GM18519 (cell line): Measurements from ENCODE around the gene SMIM45.
"Not testable (repeated sequence)": the region's sequence is repeated elsewhere in the genome, so short reads cannot be mapped to it uniquely, and the experiment has no call there.

Experiments
- ATAC-seq: cut with Tn5 transposase; IDR thresholded peaks from one replicate; pipeline ENCODE4 v1.9.1; 2021; ENCODE audit warnings: mild to moderate bottlenecking, moderate library complexity; ENCODE audit not compliant: unreplicated experiment, low FRiP score

Gene SMIM45

DNA sequence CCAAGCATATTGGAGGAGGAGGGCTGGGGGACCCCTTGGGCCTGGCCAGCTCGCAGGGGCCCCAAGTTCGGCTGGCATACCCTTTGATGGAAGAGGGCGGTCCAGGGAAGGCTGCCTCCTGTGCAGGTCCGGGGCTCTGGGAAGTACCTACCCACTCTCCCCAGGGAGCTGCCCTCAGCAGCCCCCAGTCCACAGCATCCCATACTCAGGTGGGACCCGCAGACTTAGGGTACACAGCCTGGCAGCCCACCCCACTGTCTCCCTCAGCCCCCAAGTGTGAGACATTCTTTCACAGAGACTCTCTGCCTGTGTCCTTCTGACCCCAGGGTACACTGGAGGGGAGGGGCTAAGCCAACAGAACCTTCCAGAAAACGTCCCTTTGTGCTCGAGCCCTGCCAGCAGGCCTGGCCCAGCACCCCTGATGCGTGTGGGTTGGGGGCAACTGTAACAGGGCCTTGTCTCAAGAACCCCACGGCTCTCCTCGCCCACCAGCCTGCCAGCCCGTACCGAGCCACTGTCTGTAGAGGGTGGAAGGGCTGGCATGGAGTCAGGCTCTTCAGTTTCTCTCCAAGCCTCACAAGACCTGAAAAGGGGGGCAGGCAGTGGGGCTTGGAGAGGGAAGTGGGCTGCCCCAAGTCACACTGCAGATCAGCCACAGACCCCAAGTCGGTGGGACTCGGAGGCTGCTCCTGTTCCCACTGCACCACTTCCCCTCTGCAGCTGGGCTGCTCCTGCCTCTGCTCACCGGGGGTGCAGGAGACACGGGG is 18.4 kb upstream of the SMIM45 start:
- ATAC-seq, result no peak

DNA sequence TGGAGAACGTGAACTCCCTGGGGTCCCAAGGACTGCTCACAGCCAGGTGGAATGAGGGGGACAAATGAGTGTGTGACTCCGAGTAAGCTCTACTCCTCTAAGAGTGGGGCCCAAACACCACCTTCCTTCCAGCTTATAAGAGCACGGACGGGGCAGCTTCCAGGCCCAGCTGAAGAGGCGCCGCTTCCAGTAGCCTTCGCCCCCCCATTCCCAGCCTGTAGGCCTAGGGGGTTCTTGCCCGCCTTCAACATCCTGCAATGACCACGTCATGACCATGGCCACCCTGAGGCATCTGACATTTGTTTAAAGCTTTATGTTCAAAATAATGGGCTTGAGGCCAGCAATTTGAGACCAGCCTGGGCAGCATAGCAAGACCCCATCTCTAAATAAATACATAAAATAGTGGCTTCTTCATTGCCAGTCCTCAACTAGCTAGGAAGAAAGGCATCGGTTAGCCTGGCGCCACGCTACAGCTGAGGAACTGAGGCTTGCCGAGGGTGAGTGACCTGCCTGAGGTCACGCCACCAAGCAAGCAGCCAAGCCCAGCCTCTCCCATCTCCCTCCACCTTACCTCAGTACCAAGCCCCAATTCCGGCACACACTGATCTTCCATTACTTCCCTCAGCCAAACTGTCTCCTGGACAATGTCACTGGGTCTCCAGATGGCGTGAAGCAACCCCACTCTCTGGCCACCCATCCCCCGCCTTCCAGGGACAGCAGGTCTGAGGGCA is 17.5 kb upstream of the SMIM45 start:
- no peak for ATAC-seq

DNA sequence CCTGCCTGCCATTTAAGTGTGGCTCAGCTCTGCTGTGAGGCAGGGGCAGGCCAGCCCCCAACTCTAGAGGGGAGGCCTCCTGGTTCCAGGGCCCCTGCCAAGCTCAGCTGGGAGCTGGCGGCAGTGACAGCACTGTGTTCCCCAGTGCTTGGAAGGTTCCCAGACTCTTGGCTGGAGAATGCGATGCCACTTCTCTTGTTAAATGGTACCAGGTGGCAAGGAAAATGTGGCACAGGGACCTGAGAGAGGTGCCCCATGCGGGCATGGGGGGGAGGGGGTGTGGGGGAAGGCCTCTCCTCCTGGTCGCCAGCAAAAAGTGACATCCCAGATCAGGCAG is 17.0 kb upstream of the SMIM45 start:
- no peak for ATAC-seq

DNA sequence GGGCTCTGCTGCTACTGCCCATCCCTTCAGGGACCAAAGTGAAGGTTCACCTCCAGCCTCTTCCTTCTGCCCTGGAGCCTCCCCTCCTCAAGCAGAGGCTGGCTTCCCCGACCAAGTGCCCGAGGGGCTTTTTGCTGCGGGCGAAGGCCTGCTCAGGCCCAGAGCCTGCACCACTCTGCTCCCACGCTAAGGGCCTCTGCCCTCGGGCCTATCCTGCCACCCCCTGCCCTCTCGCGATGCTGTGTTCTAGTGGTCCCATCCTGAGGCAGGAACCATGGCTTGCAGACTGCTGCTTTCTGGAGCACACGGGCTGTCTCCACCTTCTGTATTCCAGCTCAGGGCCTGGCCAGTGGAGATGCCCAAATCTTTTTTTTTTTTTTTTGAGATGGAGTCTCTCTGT is 16.4 kb upstream of the SMIM45 start:
- ATAC-seq, result no peak

DNA sequence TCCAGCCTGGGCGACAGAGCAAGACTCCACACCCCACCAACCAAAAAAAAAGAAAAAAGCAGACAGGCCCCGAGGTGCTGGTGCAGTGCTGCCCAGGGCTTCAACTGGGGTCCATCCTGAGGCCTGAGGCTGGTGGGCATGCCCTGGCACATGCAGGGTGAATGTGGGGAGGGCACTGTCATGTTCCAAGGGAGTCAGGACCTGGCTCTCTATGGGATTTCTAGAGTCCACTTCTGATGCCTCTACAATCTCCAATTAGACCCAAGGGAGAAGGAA is 15.1 kb upstream of the SMIM45 start:
- no peak for ATAC-seq

DNA sequence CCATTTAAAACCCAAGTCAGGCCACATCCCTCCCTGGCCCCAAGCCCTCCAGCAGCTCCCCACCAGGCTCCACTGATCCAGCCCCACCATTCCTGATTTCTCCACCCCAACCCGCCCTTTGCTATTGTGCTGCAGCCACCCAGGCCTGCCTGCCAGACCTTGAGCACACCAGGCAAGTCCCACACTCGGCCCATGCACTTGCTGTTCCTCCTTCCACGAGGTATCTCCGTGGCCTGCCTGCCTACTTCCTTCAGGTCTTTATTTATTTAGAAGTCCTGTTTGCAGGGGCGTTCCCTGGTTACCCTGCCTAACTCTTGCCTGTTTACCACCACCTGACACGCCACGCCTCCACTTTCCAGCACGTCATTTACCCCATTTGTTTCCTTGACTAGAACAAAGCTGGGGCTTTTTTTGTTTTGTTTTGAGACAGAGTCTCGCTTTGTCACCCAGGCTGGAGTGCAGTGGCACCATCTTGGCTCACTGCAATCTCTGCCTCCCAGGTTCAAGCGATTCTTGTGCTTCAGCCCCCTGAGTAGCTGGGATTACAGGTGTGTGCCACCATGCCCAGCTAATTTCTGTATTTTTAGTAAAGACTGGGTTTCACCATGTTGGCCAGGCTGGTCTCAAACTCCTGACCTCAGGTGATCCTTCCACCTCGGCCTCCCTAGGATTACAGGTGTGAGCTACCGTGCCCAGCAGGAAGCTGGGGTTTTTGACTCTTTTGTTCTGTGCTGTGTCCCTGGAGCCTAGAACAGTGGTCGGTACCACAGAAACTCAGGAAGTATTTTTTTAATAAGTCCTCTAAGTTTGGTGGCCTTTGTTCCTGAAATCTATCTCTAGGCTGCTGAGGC is 11.7 kb upstream of the SMIM45 start:
- ATAC-seq, result peak; percentile 36

DNA sequence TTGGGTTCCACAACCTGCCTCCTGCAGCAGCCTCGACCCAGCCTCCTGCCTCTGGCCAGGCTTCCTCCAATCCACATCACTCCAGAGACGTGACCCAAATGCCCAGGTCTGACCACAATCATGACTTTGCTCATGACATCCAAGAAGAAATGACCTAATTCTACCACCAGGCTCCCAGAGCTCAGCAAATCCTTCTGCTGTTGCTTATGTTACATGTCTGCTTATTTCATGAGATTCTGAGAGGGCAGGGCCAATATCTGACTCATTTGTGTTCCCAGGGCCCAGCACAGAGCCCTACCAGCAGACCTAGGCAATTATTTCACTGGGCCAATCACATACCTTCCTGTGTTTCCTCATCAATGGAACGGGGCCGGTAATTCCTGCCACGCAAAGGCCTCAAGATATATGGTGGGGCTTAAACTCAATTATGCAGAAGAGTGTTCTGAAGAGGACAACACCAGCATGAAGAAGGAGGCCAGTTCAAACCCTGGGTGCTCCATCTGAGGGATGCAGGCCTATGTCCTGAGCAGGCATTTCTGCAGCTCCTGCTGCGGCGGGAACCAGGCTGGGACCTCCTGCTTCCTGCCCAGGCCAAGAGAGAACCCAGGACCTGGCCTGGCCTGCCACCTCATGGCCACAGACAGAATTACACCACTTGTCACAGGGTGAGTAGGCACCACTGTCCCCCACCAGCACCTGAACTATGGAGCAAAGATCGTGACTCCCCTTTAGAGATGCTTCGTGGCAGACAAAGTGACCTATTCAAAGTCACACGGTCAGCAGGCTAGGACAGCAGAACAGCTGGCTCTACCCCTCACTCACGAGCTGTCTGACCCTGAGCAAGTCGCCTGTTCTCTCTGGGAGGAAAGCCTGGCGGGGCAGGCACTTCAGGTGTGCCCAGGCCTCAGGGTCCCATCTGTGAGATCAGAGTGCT is 10.9 kb upstream of the SMIM45 start:
- ATAC-seq, result no peak

DNA sequence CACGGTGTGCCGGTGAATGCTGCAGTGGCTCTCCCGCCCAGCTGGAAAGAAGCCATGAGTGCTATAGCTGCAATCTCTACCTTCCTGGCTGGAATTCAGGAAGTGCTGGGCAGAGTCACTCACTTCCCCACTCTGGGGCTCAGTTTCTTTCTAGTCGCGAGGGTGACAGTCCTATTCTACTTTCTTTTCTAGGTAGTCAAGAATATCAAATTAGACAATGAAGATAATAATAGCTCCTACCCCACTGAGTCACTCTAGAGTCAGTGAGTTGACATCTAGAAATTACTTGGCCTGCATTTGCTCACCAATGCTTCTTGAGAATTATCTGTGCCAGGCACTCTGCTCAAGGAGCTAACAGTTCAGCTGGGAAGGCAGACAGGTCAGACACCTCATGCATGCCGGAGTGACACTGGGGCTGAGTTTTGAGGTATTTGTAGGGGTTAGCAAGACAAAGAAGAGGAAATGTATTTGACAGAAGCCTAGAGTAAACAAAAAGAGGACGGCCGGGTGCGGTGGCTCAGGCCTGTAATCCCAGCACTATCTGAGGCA is 8.2 kb upstream of the SMIM45 start:
- no peak for ATAC-seq

DNA sequence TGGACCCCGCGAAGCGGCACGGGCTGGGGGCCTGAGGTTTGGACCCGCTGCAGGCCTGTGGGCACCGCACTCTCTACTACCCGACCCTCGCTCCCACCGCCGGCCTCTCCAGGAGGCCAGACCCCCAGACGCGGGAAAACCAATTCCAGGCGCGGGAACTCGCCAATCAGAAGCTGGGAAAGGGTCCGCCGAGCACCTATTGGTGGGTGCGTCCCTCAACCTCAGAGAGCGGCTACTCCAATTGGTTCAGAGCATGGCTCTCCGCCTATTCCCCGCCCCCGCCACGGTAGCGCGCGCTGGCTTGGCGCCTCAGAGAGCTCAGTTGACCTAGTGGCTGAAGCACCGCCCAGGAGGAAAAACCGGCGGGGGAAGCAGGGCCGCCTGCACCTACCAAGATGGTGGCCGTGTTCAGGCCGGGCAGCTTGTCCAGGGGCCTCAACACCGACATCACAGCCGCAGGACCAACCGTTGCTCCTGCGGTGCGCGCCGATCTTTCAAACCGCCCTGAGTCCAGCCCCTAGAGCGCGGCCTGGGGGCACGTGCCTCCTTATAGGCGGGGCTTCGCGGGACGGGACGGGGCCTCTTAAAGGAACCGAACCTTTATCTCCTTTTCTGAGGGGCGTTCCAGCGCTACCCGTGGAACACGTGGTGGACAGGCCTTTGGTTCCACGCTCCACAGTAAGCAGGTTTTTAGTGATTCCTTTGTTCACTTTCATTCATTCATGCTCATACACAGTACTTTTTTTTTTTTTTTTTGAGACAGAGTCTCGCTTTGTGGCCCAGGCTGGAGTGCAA is 5.1 kb upstream of the SMIM45 start, which contains the start of gene CENPM:
Gene CENPM (minus strand): TSS at position 524 of the 795 bp plus-strand sequence. CDS start 76 bp downstream, at position 448.
- ATAC-seq, result peak; percentile 41

DNA sequence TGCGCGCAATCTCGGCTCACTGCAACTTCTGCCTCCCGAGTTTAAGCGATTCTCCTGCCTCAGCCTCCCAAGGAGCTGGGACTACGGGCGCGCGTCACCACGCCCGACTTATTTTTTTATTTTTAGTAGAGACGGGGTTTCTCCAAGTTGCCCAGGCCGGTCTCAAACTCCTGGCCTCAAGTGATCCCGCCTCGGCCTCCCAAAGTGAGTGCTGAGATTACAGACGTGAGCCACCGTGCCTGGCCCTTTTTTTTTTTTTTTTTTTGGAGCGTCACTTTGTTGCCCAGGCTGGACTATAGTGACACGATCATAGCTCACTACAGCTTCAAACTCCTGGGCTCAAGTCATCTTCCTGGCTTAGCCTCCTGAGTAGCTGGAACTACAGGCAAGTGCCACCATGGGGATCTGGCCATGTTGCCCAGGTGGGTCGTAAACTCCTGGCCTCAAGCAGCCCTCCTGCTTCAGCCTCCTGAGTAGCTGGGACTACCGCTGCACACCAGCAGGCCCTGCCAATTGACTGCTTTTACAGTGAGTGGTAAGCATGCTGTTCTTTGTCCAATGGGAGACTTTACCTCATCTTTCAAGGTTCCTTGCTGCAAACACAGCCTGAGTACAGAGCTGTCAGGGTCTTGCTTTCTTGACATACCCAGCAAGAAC is 4.4 kb upstream of the SMIM45 start:
- ATAC-seq, result no peak

DNA sequence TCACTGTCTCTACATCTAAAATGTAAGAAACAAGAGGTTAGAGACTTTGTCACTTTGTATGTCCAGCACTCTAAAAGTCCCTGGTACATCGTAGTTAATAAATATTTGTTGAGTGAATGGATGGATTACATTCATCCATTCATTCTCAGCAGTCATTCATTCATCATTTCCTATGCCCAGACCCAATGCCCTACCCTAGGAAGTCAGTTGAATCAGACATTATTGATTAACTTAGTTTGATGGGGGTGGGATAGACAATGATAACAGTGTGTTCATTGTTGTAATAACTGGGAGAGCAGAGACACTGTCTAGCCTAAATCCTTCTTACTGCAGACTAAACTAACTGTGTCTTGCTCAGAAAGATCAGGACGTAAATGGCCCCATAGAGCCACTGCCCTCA is 3.8 kb upstream of the SMIM45 start:
- no peak for ATAC-seq

DNA sequence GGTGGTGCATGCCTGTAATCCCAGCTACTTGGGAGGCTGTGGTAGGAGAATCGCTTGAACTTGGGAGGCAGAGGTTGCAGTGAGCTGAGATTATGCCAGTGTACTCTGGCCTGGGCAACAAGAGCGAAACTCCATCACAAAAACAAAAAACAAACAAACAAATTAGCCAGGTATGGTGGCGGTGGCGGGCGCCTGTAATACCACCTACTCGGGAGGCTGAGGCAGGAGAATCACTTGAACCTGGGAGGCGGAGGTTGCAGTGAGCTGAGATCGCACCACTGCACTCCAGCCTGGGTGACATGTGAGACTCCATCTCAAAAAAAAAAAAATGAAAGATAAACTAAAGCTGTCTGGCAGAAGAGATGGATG is 3.0 kb upstream of the SMIM45 start:
- ATAC-seq, result not testable (repeated sequence)

DNA sequence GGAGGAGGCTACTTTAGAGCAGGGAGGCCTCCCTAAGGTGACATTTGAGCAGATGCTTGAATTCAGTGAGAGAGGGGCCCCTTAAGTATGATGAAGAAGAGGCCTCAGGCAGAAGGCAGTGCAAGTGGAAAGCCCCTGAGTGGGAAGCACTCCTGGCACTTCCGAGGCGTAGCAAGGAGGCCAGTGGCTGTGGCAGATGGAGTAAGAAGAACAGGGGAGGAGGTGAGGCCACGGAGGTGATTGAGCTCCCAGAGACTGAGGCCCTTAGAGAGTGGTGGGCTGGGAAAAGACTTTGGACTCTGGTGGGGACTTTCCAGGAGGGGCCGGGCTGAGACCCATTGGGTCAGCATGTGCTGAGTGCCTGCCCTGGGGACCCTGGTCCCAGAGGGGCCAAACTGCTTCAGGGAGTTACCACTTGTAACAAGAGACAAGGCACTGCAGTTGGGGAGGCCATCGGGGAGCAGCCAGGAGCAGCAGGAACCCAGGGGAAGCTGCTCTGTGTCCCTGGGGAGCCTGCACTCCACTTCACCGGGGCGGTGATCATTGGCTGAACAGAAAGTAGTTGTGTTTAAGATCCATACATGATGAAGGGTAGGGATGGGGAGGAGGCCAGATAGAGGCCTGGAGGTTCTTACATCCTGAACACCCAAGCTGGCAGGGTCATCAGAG is 2.5 kb upstream of the SMIM45 start:
- ATAC-seq, result no peak

DNA sequence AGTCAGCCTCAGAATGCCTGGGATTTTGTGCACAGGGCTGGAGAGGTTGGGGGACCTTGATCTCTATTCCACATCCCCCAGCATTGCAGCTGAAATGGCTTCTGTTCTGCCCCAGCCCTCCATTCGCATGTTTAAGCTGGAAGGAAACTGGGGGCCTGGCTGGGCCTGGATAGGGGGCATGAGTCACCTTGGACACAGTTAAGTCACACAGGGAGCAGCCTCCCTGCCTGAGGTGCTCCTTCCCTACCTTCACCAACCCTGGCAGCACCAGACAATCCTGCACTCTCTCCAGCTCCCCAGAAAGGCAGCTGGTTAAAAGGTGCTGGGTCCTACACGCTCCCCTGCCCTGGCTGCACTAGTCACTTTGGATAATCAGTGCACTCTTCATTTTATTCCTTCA is 763 bp downstream of the SMIM45 start:
- no peak for ATAC-seq

DNA sequence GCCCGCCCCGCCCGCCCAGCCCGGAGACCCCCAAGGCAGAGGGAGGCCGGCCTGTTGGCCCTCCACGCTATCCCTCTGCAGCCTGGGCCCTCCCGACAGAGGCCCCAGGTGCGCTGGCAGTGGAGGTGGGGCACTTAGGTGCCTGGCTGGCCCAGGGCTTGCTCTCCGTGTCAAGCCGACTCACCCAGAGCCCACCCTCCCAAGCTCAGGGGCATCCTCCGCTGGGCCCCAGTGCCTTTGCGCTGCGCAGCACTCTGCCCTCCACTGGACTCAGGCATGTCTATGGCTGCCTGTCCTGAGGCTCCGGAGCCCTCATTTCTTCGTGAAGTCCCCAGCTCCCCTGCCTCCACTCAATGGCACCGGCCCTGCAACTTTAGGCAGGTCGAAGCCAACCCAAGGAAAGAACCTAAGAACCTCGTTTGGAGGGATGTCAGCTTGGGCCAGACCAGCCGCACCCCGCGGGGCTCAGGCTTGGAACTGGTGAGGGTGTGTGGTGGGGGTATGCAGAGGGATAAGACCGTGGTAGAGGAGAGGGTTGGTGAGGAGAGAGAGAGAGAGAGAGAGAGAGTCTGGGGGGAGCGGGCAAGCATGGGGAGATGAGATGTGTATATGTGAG is 6.1 kb downstream of the SMIM45 start:
- ATAC-seq, result no peak

DNA sequence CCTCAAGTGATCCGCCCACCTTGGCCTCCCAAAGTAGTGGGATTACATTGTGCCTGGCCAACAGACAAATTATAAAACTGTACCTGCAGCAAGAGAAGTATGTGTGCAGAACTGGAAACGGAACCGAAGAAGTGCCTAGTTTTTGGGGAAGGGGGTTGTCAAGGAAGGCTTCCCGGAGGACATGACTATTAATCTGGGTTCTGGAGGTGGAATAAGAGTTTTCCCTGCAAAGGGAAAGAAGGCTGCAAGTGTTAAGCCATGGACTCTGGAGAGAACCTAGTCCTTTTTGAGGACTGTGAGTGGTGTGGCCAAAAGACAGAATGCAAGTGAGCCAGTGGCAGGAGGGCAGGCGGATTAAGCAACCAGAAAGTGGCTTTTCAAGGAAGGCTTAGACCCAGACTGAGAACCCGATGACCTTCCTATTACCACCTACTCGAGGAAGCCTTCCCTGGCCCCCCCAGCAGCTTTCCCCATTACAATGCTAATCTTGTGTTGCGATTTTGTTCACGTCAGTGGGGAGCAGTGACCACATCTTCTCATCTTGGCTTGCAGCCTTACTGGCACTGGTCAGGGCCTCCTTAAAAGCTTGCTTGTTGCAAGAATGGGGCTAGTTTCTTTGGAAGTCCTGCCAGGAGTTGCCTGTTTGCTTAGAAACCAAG is 11.6 kb downstream of the SMIM45 start:
- no peak for ATAC-seq

DNA sequence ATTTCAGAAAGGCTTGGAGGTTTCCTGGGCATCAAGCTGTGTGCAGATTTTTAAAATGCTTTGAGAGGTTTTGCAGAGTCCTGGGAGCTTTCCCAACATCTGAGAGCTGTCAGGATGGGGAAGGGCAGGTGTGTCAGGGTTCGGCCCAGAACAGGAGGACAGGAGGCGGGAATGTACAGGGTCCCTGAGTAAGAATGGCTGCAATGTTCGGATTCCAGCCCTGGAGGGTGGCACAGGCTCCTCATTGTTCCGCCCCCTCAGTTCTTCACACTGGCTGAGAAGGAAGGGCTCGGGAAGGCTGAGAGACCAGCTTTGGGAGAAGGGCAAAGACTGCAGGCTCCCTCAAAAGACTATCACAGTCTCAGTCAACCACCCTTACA is 12.2 kb downstream of the SMIM45 start:
- no peak for ATAC-seq
